CD4-positive, CD25-positive, alpha-beta regulatory T cell (primary cell): ENCODE measurements around the gene CACNG5. TPM values are rescaled to one million over a fixed set of nuclear protein-coding genes. Genes with fewer than 3 reads are reported as not detected.

ENCODE experiments used
- ATAC-seq, 2 donors: fragments of 150-1000 bp; cut with Tn5 transposase; one replicate each; pipeline ENCODE4 v1.10.0; 2021; ENCODE audit warnings: low read depth in 2 of 2, moderate number of reproducible peaks in 2 of 2, moderate library complexity in 1 of 2
- DNase-seq, 3 donors: peaks; one replicate each; pipeline versions ENCODE4 v3.0.0 to v3.0.0-alpha.2; 2012 to 2022; ENCODE audit warnings: mixed read lengths in 1 of 3
- H3K27ac ChIP-seq: one replicate; pipeline ENCODE4 v1.7.0; 2013; ENCODE audit warnings: mild to moderate bottlenecking, low read length; ENCODE audit not compliant: insufficient read depth, poor library complexity, severe bottlenecking
- H3K27me3 ChIP-seq: one replicate; pipeline ENCODE4 v1.7.0; 2013; ENCODE audit warnings: low read length; ENCODE audit not compliant: control insufficient read depth, insufficient read depth
- H3K36me3 ChIP-seq: one replicate; pipeline ENCODE4 v1.7.0; 2013; ENCODE audit warnings: mild to moderate bottlenecking, low read length, moderate library complexity; ENCODE audit not compliant: control insufficient read depth, insufficient read depth
- H3K4me1 ChIP-seq: 2 replicates; pipeline ENCODE4 v1.7.0; 2013; ENCODE audit warnings: mild to moderate bottlenecking, low read length; ENCODE audit not compliant: insufficient read depth, control insufficient read depth, poor library complexity, severe bottlenecking
- H3K4me3 ChIP-seq: one replicate; pipeline ENCODE4 v1.7.0; 2013; ENCODE audit warnings: low read depth, mild to moderate bottlenecking, low read length, moderate library complexity
- H3K9me3 ChIP-seq, 2 experiments: 1 replicate in 1 of 2; 2 replicates in 1 of 2; pipeline ENCODE4 v1.7.0; 2013; ENCODE audit warnings: low read length in 2 of 2, mild to moderate bottlenecking in 1 of 2, moderate library complexity in 1 of 2; ENCODE audit not compliant: control insufficient read depth in 2 of 2
- H3K27ac Mint-ChIP-seq, 3 donors: one replicate each; pipeline ENCODE4 v1.8.0; 2020 to 2022; ENCODE audit warnings: mild to moderate bottlenecking in 3 of 3, mixed read lengths in 3 of 3, moderate library complexity in 2 of 3
- H3K27me3 Mint-ChIP-seq: one replicate; pipeline ENCODE4 v1.8.0; 2022; ENCODE audit warnings: mild to moderate bottlenecking, mixed read lengths
- H3K36me3 Mint-ChIP-seq: one replicate; pipeline ENCODE4 v1.8.0; 2020; ENCODE audit warnings: mixed read lengths
- H3K4me1 Mint-ChIP-seq, 4 donors: one replicate each; pipeline ENCODE4 v1.8.0; 2020 to 2022; ENCODE audit warnings: mixed read lengths in 4 of 4, mild to moderate bottlenecking in 1 of 4
- H3K4me3 Mint-ChIP-seq, 4 donors: one replicate each; pipeline ENCODE4 v1.8.0; 2020 to 2022; ENCODE audit warnings: mild to moderate bottlenecking in 4 of 4, mixed read lengths in 4 of 4, moderate library complexity in 3 of 4
- H3K9me3 Mint-ChIP-seq, 7 donors: one replicate each; pipeline ENCODE4 v1.8.0; 2020 to 2022; ENCODE audit warnings: mixed read lengths in 7 of 7, mild to moderate bottlenecking in 3 of 7, moderate library complexity in 2 of 7
- polyA plus RNA-seq, 4 donors: library from polyadenylated mRNA; unstranded; fragments of 300-500 nt; fragmentation: Illumina TruSeq; gene quantifications; one replicate each; pipeline ENCODE4 v1.2.3, GENCODE V29; 2021
- total RNA-seq: library from RNA; stranded (reverse); gene quantifications from one replicate; pipeline ENCODE4 v1.2.3, GENCODE V29; 2022

CACNG5 gene
- total and polyA plus RNA-seq, 5 donors from 2014 or later, result not detected

GRCh38 chr17:66865151-66865550 lies 30.2 kb downstream of the CACNG5 start:
- no peak for DNase-seq
- H3K4me1 Mint-ChIP-seq, result no peaks in the 10 kb centered on the region
- peaks cover 7% of the 10 kb centered on the region for H3K27me3 ChIP-seq
- H3K27ac Mint-ChIP-seq, result no peak overlapping the region
- H3K36me3 Mint-ChIP-seq, result no peaks in the 10 kb centered on the region
- peaks cover 1 to 14% (median 4%) of the 10 kb centered on the region in 7 donors for H3K9me3 Mint-ChIP-seq
- peaks cover 6% of the 10 kb centered on the region for H3K27me3 Mint-ChIP-seq
- no peaks in the 10 kb centered on the region for H3K36me3 ChIP-seq
- H3K27ac ChIP-seq, result no peak overlapping the region
- H3K4me1 ChIP-seq, result no peaks in the 10 kb centered on the region
- H3K4me3 Mint-ChIP-seq, result no peak overlapping the region
- H3K4me3 ChIP-seq, result no peak overlapping the region
- ATAC-seq, result no peak
- H3K9me3 ChIP-seq, result peaks cover 4 to 5% of the 10 kb centered on the region in 2 experiments

- Mint-ChIP-seq H3K27ac (no peak overlapping the region), H3K9me3 (peaks cover 0 to 3% (median 2%) of the 10 kb centered on the region in 7 donors), H3K27me3 (no peaks in the 10 kb centered on the region), H3K4me3 (no peak overlapping the region), H3K36me3 (peaks cover 3% of the 10 kb centered on the region), H3K4me1 (no peaks in the 10 kb centered on the region)
- Histone ChIP-seq H3K9me3 (no peaks in the 10 kb centered on the region), H3K4me1 (no peaks in the 10 kb centered on the region), H3K4me3 (no peak overlapping the region), H3K27me3 (no peaks in the 10 kb centered on the region), H3K36me3 (no peaks in the 10 kb centered on the region), H3K27ac (no peak overlapping the region)
- DNase-seq (no peak), ATAC-seq (no peak)
Measured at GRCh38 chr17:66873962-66874361, 39.0 kb downstream of the CACNG5 start.

- H3K27me3 Mint-ChIP-seq, result no peaks in the 10 kb centered on the region
- no peak overlapping the region for H3K4me3 Mint-ChIP-seq
- no peak for DNase-seq
Measured at GRCh38 chr17:66884931-66885330, 50.0 kb downstream of the CACNG5 start.

GRCh38 chr17:66885417-66885816 lies 50.5 kb downstream of the CACNG5 start:
- DNase-seq (no peak), ATAC-seq (no peak)
- no peak overlapping the region for H3K4me3 Mint-ChIP-seq
- no peaks in the 10 kb centered on the region for H3K36me3 ChIP-seq
- no peaks in the 10 kb centered on the region for H3K36me3 Mint-ChIP-seq
- no peaks in the 10 kb centered on the region for H3K4me1 Mint-ChIP-seq
- H3K27ac ChIP-seq, result no peak overlapping the region
- H3K27me3 ChIP-seq, result no peaks in the 10 kb centered on the region
- no peak overlapping the region for H3K27ac Mint-ChIP-seq
- no peaks in the 10 kb centered on the region for H3K9me3 ChIP-seq
- no peaks in the 10 kb centered on the region for H3K4me1 ChIP-seq
- H3K4me3 ChIP-seq, result no peak overlapping the region
- no peaks in the 10 kb centered on the region for H3K27me3 Mint-ChIP-seq
- peaks cover 0 to 6% (median 3%) of the 10 kb centered on the region in 7 donors for H3K9me3 Mint-ChIP-seq

More at GRCh38 chr17:66884931-66885330, 50.0 kb downstream of the CACNG5 start:
- Mint-ChIP-seq H3K36me3 (no peaks in the 10 kb centered on the region), H3K4me1 (no peaks in the 10 kb centered on the region), H3K27ac (no peak overlapping the region), H3K9me3 (peaks cover 0 to 6% (median 3%) of the 10 kb centered on the region in 7 donors)
- no peak for ATAC-seq
- no peak overlapping the region for H3K27ac ChIP-seq
- H3K9me3 ChIP-seq, result no peaks in the 10 kb centered on the region
- no peak overlapping the region for H3K4me3 ChIP-seq
- H3K36me3 ChIP-seq, result no peaks in the 10 kb centered on the region
- H3K27me3 ChIP-seq, result no peaks in the 10 kb centered on the region
- no peaks in the 10 kb centered on the region for H3K4me1 ChIP-seq

- no peaks in the 10 kb centered on the region for H3K27me3 Mint-ChIP-seq
- no peaks in the 10 kb centered on the region for H3K4me1 Mint-ChIP-seq
Measured at GRCh38 chr17:66889480-66890230, 54.7 kb downstream of the CACNG5 start.

GRCh38 chr17:66892246-66892645 lies 57.3 kb downstream of the CACNG5 start:
- no peaks in the 10 kb centered on the region for H3K27me3 Mint-ChIP-seq
- no peak overlapping the region for H3K27ac Mint-ChIP-seq
- H3K27me3 ChIP-seq, result no peaks in the 10 kb centered on the region
- no peak overlapping the region for H3K4me3 ChIP-seq
- H3K36me3 Mint-ChIP-seq, result no peaks in the 10 kb centered on the region
- no peaks in the 10 kb centered on the region for H3K4me1 ChIP-seq
- DNase-seq (no peak), ATAC-seq (no peak)
- H3K4me1 Mint-ChIP-seq, result no peaks in the 10 kb centered on the region
- H3K9me3 Mint-ChIP-seq, result no peaks in the 10 kb centered on the region
- H3K27ac ChIP-seq, result no peak overlapping the region
- H3K36me3 ChIP-seq, result no peaks in the 10 kb centered on the region
- no peaks in the 10 kb centered on the region for H3K9me3 ChIP-seq
- H3K4me3 Mint-ChIP-seq, result no peak overlapping the region

More at GRCh38 chr17:66889480-66890230, 54.7 kb downstream of the CACNG5 start:
- Mint-ChIP-seq H3K27ac (no peak overlapping the region), H3K4me3 (no peak overlapping the region), H3K9me3 (peaks cover 0 to 1% (median 0%) of the 10 kb centered on the region in 7 donors), H3K36me3 (no peaks in the 10 kb centered on the region)
- Histone ChIP-seq H3K4me1 (no peaks in the 10 kb centered on the region), H3K9me3 (no peaks in the 10 kb centered on the region), H3K27me3 (no peaks in the 10 kb centered on the region), H3K4me3 (no peak overlapping the region), H3K36me3 (no peaks in the 10 kb centered on the region), H3K27ac (no peak overlapping the region)
- ATAC-seq (no peak), DNase-seq (no peak)

- DNase-seq (no peak), ATAC-seq (no peak)
- no peaks in the 10 kb centered on the region for H3K9me3 ChIP-seq
- H3K4me1 ChIP-seq, result no peaks in the 10 kb centered on the region
- H3K36me3 Mint-ChIP-seq, result no peaks in the 10 kb centered on the region
- no peak overlapping the region for H3K4me3 Mint-ChIP-seq
- H3K4me3 ChIP-seq, result no peak overlapping the region
- no peaks in the 10 kb centered on the region for H3K27me3 ChIP-seq
- H3K36me3 ChIP-seq, result no peaks in the 10 kb centered on the region
- H3K27ac ChIP-seq, result no peak overlapping the region
- no peaks in the 10 kb centered on the region for H3K4me1 Mint-ChIP-seq
- no peak overlapping the region for H3K27ac Mint-ChIP-seq
- H3K27me3 Mint-ChIP-seq, result no peaks in the 10 kb centered on the region
- H3K9me3 Mint-ChIP-seq, result no peaks in the 10 kb centered on the region
Measured at GRCh38 chr17:66893382-66893781, 58.5 kb downstream of the CACNG5 start.

GRCh38 chr17:66893863-66894262 lies 58.9 kb downstream of the CACNG5 start:
- no peak for ATAC-seq
- no peak for DNase-seq

More at GRCh38 chr17:66893863-66894262, 58.9 kb downstream of the CACNG5 start:
- H3K4me3 ChIP-seq, result no peak overlapping the region
- no peaks in the 10 kb centered on the region for H3K27me3 Mint-ChIP-seq
- no peaks in the 10 kb centered on the region for H3K9me3 ChIP-seq
- H3K4me1 ChIP-seq, result no peaks in the 10 kb centered on the region
- no peaks in the 10 kb centered on the region for H3K36me3 Mint-ChIP-seq
- no peaks in the 10 kb centered on the region for H3K9me3 Mint-ChIP-seq
- H3K36me3 ChIP-seq, result no peaks in the 10 kb centered on the region
- H3K4me3 Mint-ChIP-seq, result no peak overlapping the region
- no peak overlapping the region for H3K27ac Mint-ChIP-seq
- no peaks in the 10 kb centered on the region for H3K27me3 ChIP-seq
- H3K27ac ChIP-seq, result no peak overlapping the region
- H3K4me1 Mint-ChIP-seq, result no peaks in the 10 kb centered on the region
